ENCODE measurements around the gene CCL24.

GRCh38 chr7:75813781-75814236 is at the start of gene CCL24:
- TF ChIP-seq CTCF (IDR thresholded peaks at IDR 0.05) (no peak), POLR2AphosphoS5 (IDR thresholded peaks at IDR 0.05) (no peak)
